Measurements from ENCODE around the gene NCS1.
A peak's percentile ranks its signal among the peaks of the same experiment; 100 is the strongest.

NCS1 gene

GRCh38 chr9:130215341-130216119 lies 43.3 kb downstream of the NCS1 start:
- no peak for DNase-seq

- DNase-seq = no peak
Measured at GRCh38 chr9:130217838-130218237, 45.6 kb downstream of the NCS1 start.

- DNase-seq = no peak
Measured at GRCh38 chr9:130219661-130220096, 47.5 kb downstream of the NCS1 start.

GRCh38 chr9:130220352-130220751 lies 48.1 kb downstream of the NCS1 start:
- DNase-seq = no peak

GRCh38 chr9:130222833-130223232 lies 50.6 kb downstream of the NCS1 start:
- DNase-seq = no peak

- no peak for DNase-seq
Measured at GRCh38 chr9:130225071-130225470, 52.9 kb downstream of the NCS1 start.

- no peak for DNase-seq
Measured at GRCh38 chr9:130225586-130225985, 53.4 kb downstream of the NCS1 start.

GRCh38 chr9:130226112-130226511 lies 53.9 kb downstream of the NCS1 start:
- DNase-seq = no peak

- DNase-seq = no peak
Measured at GRCh38 chr9:130227833-130228232, 55.6 kb downstream of the NCS1 start.

- no peak for DNase-seq
Measured at GRCh38 chr9:130229759-130230158, 57.6 kb downstream of the NCS1 start.

GRCh38 chr9:130230631-130231030 lies 58.4 kb downstream of the NCS1 start:
- DNase-seq = no peak

- DNase-seq = no peak
Measured at GRCh38 chr9:130232899-130233586, 60.8 kb downstream of the NCS1 start.

GRCh38 chr9:130233587-130233945 lies 61.4 kb downstream of the NCS1 start:
- DNase-seq = no peak

GRCh38 chr9:130234340-130235260 lies 62.4 kb downstream of the NCS1 start:
- DNase-seq = no peak

- DNase-seq = peak; percentile 79
Measured at GRCh38 chr9:130235558-130236435, 63.6 kb downstream of the NCS1 start.

- no peak for DNase-seq
Measured at GRCh38 chr9:130236436-130236985, 64.3 kb downstream of the NCS1 start.

- no peak for DNase-seq
Measured at GRCh38 chr9:130237076-130237475, 64.9 kb downstream of the NCS1 start.

GRCh38 chr9:130237763-130238524 lies 65.7 kb downstream of the NCS1 start:
- no peak for DNase-seq

- DNase-seq = no peak
Measured at GRCh38 chr9:130239363-130239695, 67.1 kb downstream of the NCS1 start.

- peak; percentile 58 for DNase-seq
Measured at GRCh38 chr9:130239741-130240241, 67.6 kb downstream of the NCS1 start.
